Mammary microvascular endothelial cell (primary cell): ENCODE results near the gene SWSAP1. TPM values are rescaled to one million over a fixed set of nuclear protein-coding genes. Genes with fewer than 3 reads are reported as not detected.

ENCODE experiments used
- total RNA-seq: library from RNA; depleted of rRNA; stranded (reverse); fragments of >200 nt; gene quantifications from 2 replicates; pipeline ENCODE4 v1.2.3, GENCODE V29; 2015

Gene SWSAP1
- total RNA-seq = 2.5 and 3.9 TPM in 2 replicates

GRCh38 chr19:11374433-11375142 is at the start of gene SWSAP1:
Gene SWSAP1 (plus strand): TSS chr19:11374666. CDS start chr19:11374681, 15 bp downstream.

GRCh38 chr19:11339254-11340098 is 35.0 kb upstream of the SWSAP1 start, which contains the start of gene RAB3D:
Gene RAB3D (minus strand): TSS chr19:11339657. CDS start chr19:11337399, 2,258 bp downstream.

GRCh38 chr19:11346104-11346940 is 28.1 kb upstream of the SWSAP1 start, which contains the start of the genes CCDC159 and TMEM205:
Gene CCDC159 (plus strand): TSS chr19:11346519. CDS start chr19:11346607, 88 bp downstream.
Gene TMEM205 (minus strand): TSS chr19:11346268. CDS start chr19:11345619, 649 bp downstream.

GRCh38 chr19:11355160-11356073 is 19.0 kb upstream of the SWSAP1 start, which contains the start of gene PLPPR2:
Gene PLPPR2 (plus strand): TSS chr19:11355432. CDS start chr19:11357674, 2,242 bp downstream.

GRCh38 chr19:11418549-11419506 is 44.4 kb downstream of the SWSAP1 start, which contains the start of gene RGL3:
Gene RGL3 (minus strand): TSS chr19:11419314. CDS start chr19:11419278, 36 bp downstream.

Other genes with a start within 250 kb of the SWSAP1 start
- gene SPC24, start 218.9 kb upstream of the SWSAP1 start, total RNA-seq = 48.6 and 67.5 TPM in 2 replicates
- gene KANK2, start 177.1 kb upstream of the SWSAP1 start, total RNA-seq = 42.7 and 63.6 TPM in 2 replicates
- gene ANGPTL8, start 135.0 kb upstream of the SWSAP1 start, total RNA-seq = not detected in 2 replicates
- gene DOCK6, start 112.1 kb upstream of the SWSAP1 start, total RNA-seq = 124 and 133 TPM in 2 replicates
- gene TSPAN16, start 78.5 kb upstream of the SWSAP1 start, total RNA-seq = not detected in 2 replicates
- gene RAB3D, start 35.0 kb upstream of the SWSAP1 start, total RNA-seq = 17.8 and 24.6 TPM in 2 replicates
- 168 and 174 TPM in 2 replicates for gene TMEM205, start 28.4 kb upstream of the SWSAP1 start, total RNA-seq
- gene CCDC159, start 28.1 kb upstream of the SWSAP1 start, total RNA-seq = 10.3 and 28.4 TPM in 2 replicates
- gene PLPPR2, start 19.2 kb upstream of the SWSAP1 start, total RNA-seq = 8.4 and 17.1 TPM in 2 replicates
- gene EPOR, start 9.6 kb downstream of the SWSAP1 start, total RNA-seq = 6.9 and 7.4 TPM in 2 replicates
- gene RGL3, start 44.6 kb downstream of the SWSAP1 start, total RNA-seq = 0.67 and 0.94 TPM in 2 replicates
- 0.05 and 0.60 TPM in 2 replicates for gene ODAD3, start 60.5 kb downstream of the SWSAP1 start, total RNA-seq
- 167 and 174 TPM in 2 replicates for gene PRKCSH, start 61.0 kb downstream of the SWSAP1 start, total RNA-seq
- not detected in 2 replicates for gene ELAVL3, start 106.4 kb downstream of the SWSAP1 start, total RNA-seq
- 5.1 and 9.3 TPM in 2 replicates for gene ZNF653, start 131.2 kb downstream of the SWSAP1 start, total RNA-seq
- gene ECSIT, start 154.5 kb downstream of the SWSAP1 start, total RNA-seq = 54.2 and 56.5 TPM in 2 replicates
- 0.20 TPM in 1 of 2 replicates, not detected in the other for gene CNN1, start 164.2 kb downstream of the SWSAP1 start, total RNA-seq
- 29.0 and 36.3 TPM in 2 replicates for gene ELOF1, start 184.6 kb downstream of the SWSAP1 start, total RNA-seq
- gene ACP5, start 203.0 kb downstream of the SWSAP1 start, total RNA-seq = 0.39 and 1.2 TPM in 2 replicates
- 7.1 and 8.8 TPM in 2 replicates for gene ZNF627, start 222.8 kb downstream of the SWSAP1 start, total RNA-seq